Measurements from ENCODE around the gene PGAP2.
A peak's percentile ranks its signal among the peaks of the same experiment; 100 is the strongest.

The PGAP2 gene

DNA sequence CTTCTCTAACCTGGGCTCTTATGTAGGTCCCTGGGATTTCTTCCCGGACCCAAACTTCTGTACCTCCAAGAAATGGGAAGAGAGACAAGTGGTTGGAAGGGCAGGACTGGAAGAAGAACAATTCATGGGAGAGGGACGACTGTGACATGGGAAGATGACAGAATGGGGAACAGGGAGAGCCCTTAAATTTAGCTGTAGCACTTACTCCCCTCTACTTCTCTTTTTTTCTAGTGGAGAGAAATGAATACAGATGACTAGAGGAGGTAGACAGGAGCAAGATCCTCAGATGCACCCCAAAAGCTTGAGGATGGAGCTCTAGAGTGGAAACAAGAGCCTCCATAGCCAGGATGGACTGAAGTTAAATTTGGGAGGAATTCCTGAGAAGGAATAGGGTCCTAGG lies 30.1 kb downstream of the PGAP2 start:
- peaks cover 3% of the 10 kb centered on the region for H3K79me2 ChIP-seq
- H3K27ac ChIP-seq: no peak overlapping the region
- TF ChIP-seq, protein P1, sequence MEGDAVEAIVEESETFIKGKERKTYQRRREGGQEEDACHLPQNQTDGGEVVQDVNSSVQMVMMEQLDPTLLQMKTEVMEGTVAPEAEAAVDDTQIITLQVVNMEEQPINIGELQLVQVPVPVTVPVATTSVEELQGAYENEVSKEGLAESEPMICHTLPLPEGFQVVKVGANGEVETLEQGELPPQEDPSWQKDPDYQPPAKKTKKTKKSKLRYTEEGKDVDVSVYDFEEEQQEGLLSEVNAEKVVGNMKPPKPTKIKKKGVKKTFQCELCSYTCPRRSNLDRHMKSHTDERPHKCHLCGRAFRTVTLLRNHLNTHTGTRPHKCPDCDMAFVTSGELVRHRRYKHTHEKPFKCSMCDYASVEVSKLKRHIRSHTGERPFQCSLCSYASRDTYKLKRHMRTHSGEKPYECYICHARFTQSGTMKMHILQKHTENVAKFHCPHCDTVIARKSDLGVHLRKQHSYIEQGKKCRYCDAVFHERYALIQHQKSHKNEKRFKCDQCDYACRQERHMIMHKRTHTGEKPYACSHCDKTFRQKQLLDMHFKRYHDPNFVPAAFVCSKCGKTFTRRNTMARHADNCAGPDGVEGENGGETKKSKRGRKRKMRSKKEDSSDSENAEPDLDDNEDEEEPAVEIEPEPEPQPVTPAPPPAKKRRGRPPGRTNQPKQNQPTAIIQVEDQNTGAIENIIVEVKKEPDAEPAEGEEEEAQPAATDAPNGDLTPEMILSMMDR (IDR thresholded peaks at IDR 0.05): no peak
- no peak overlapping the region for H3K4me3 ChIP-seq (ENCODE audit: low read depth, low read length)
- no peak overlapping the region for H2AFZ ChIP-seq
- H3K9ac ChIP-seq: no peak overlapping the region
- no peaks in the 10 kb centered on the region for H3K36me3 ChIP-seq (ENCODE audit: control insufficient read depth, insufficient read depth, low read length)
- no peak overlapping the region for H3K4me2 ChIP-seq (ENCODE audit: low read length)
- no peaks in the 10 kb centered on the region for H3K9me3 ChIP-seq (ENCODE audit: control insufficient read depth, low read length)
- H3K4me1 ChIP-seq: peaks cover 3% of the 10 kb centered on the region
- H3K27me3 ChIP-seq (ENCODE audit: control insufficient read depth, insufficient read depth, low read length): no peaks in the 10 kb centered on the region

DNA sequence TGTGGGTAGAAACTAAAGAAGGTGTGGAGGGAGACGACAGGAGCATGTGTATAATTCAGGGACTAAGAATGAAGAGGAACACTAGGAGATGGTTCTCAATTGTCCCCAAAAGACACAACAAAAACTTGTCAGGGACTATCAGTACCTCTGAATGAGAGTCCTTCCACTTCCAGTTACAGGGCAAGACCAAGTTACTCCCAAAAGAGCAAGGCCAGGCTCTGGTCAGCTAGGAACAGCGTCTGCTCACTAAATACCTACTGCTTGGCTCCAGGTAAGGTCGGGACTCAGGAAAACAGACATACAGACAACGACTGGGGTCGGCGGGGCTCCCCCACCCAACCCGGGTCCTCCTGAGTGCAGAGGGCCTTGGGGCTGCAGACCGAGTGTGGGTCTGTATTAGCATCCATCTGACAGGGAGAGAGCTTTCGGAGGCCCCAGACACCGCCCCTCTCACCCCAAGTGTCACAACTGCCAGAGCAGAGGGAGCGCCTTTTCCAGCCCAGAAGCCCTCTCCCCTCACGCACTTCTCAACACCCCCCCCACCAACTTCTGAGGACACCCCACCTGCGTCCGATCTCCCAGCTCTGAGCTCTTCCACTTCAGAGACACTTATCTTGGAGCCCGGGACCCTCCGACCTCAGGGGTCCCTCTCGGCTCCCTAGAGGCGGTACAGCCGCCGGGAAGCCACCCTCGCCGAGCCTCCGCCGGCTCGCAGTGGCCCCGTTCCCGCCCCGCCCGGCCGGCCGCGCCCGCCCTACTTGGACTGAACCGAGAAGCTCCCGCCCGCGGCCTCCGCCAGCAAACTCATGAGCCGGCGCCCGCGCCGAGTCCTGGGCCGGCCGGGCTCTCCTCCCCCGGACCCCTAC lies 31.9 kb downstream of the PGAP2 start:
- TF ChIP-seq, protein P1 (IDR thresholded peaks at IDR 0.05): no peak
- Histone ChIP-seq H3K79me2 (no peaks in the 10 kb centered on the region), H3K9ac (peak overlapping the region; percentile 46), H3K27me3 (ENCODE audit: control insufficient read depth, insufficient read depth, low read length) (no peaks in the 10 kb centered on the region), H3K9me3 (ENCODE audit: control insufficient read depth, low read length) (no peaks in the 10 kb centered on the region), H3K4me1 (peaks cover 3% of the 10 kb centered on the region), H3K27ac (peak overlapping the region; percentile 95), H3K36me3 (ENCODE audit: control insufficient read depth, insufficient read depth, low read length) (no peaks in the 10 kb centered on the region), H3K4me2 (ENCODE audit: low read length) (peak overlapping the region; percentile 62), H3K4me3 (ENCODE audit: low read depth, low read length) (peak overlapping the region; percentile 57), H2AFZ (peak overlapping the region; percentile 88)

DNA sequence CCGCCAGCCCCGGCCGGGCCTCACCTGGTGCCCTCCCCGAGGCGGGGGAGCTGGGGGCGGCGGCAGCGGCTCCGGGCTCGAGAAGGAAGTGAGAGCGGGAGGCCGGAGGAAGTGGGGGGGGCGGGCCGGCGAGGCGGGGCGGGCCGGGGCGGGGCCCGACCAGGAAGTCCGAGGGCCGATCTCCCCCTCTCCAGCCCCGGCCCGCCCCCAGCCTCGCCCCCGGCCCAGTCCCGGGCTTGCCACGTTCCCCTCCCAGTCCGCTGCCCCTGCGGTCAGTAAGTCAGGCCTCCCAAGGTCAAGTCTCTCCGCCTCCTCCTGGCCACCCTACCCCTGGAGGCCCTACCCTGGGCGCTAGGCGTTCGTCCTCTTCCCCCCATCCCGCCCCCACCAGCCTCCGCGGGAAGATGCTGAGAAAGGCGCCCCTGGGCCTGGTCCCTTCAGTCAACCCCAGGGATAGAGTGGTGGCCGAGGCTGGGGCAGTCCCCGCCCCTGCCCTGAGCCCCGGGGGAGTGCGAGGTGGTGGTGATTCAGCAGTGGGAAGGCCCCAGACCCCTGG lies 32.6 kb downstream of the PGAP2 start, which contains the start of gene RHOG:
TSS of gene RHOG (minus strand) at position 90 of the 556 bp plus-strand sequence. CDS start 12,821 bp downstream, outside the sequence.
- no peaks in the 10 kb centered on the region for H3K27me3 ChIP-seq (ENCODE audit: control insufficient read depth, insufficient read depth, low read length)
- H3K36me3 ChIP-seq (ENCODE audit: control insufficient read depth, insufficient read depth, low read length): no peaks in the 10 kb centered on the region
- H3K4me2 ChIP-seq (ENCODE audit: low read length): peak within 1 kb of the TSS; percentile 69
- H2AFZ ChIP-seq: peak within 1 kb of the TSS; percentile 88
- H3K79me2 ChIP-seq: no peaks in the 10 kb centered on the region
- H3K4me3 ChIP-seq (ENCODE audit: low read depth, low read length): peak within 1 kb of the TSS; percentile 57
- H3K27ac ChIP-seq: peak within 1 kb of the TSS; percentile 95
- H3K9me3 ChIP-seq (ENCODE audit: control insufficient read depth, low read length): no peaks in the 10 kb centered on the region
- TF ChIP-seq, protein P1 (IDR thresholded peaks at IDR 0.05): no peak
- H3K4me1 ChIP-seq: peaks cover 3% of the 10 kb centered on the region
- H3K9ac ChIP-seq: peak within 1 kb of the TSS; percentile 84

DNA sequence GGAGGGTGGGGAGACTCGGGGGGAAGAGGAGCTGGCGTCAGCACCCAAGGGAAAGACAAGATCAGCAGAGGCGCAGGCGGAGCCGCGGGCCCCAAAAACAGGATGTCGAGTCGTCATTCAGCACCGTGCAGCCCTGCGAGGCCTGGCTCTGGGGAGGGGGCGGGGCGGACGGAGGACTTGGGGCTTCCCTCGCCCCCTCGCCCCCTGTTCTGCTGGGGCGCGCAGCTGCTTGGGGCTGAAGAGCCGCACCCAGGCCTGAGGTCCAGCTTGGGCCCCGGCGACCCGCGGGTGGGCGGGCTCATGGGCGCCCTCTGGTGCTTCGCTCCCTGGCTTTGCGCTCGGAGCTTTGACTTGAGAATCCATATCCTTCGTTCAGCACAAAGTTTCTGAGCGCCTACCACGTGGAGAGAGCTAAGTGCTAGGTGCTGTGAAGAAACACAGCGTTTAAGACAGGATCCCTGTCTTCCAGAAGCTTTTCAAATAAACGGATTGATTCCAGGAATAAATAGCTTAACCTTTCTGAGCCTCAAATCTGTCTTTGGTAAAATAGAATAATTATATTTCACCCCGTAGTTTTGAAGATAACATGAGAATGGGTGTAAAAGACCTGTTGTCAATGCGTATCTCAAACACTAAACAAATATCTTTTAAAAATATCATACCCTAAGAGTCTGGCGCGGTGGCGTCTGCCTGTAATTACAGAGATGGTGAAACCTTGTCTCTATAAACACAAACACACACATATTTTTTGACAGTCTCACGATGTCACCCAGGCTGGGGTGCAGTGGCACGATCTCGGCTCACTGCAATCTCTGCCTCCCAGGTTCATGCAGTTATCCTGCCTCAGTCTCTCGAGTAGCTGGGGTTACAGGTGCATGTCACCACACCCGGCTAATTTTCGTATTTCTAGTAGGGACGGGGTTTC lies 33.3 kb downstream of the PGAP2 start:
- peak overlapping the region; percentile 84 for H3K9ac ChIP-seq

More for the DNA sequence above, 33.3 kb downstream of the PGAP2 start:
- no peaks in the 10 kb centered on the region for H3K79me2 ChIP-seq
- peak overlapping the region; percentile 95 for H3K27ac ChIP-seq
- TF ChIP-seq, protein P1 (IDR thresholded peaks at IDR 0.05): peak; percentile 74
- no peaks in the 10 kb centered on the region for H3K9me3 ChIP-seq (ENCODE audit: control insufficient read depth, low read length)
- H3K4me3 ChIP-seq (ENCODE audit: low read depth, low read length): peak overlapping the region; percentile 57
- peaks cover 3% of the 10 kb centered on the region for H3K4me1 ChIP-seq
- H3K27me3 ChIP-seq (ENCODE audit: control insufficient read depth, insufficient read depth, low read length): no peaks in the 10 kb centered on the region
- no peaks in the 10 kb centered on the region for H3K36me3 ChIP-seq (ENCODE audit: control insufficient read depth, insufficient read depth, low read length)
- H3K4me2 ChIP-seq (ENCODE audit: low read length): peak overlapping the region; percentile 69
- H2AFZ ChIP-seq: peak overlapping the region; percentile 88
